Lower lobe of right lung (tissue), 2 donors: ENCODE data around the gene COQ3. TPM values are rescaled to one million over a fixed set of nuclear protein-coding genes. Genes with fewer than 3 reads are reported as not detected.

Experiments used
- ATAC-seq, 2 donors: fragments of 200-7000 bp; cut with Tn5 transposase; one replicate each; pipeline ENCODE4 v1.9.1; 2020 to 2022; ENCODE audit warnings: mild to moderate bottlenecking in 2 of 2, moderate library complexity in 2 of 2
- DNase-seq: peaks from one replicate; pipeline ENCODE4 v3.0.0-alpha.2; 2020
- H3K27ac ChIP-seq: fragments of 200-600 bp; one replicate; pipeline ENCODE4 v1.8.0; 2022
- H3K27me3 ChIP-seq: fragments of 200-600 bp; one replicate; pipeline ENCODE4 v1.8.0; 2022; ENCODE audit warnings: low read depth
- H3K36me3 ChIP-seq: fragments of 200-600 bp; one replicate; pipeline ENCODE4 v1.8.0; 2022; ENCODE audit warnings: mild to moderate bottlenecking
- H3K4me1 ChIP-seq: fragments of 200-600 bp; one replicate; pipeline ENCODE4 v1.8.0; 2022
- H3K4me3 ChIP-seq: fragments of 200-600 bp; one replicate; pipeline ENCODE4 v1.8.0; 2022; ENCODE audit warnings: mild to moderate bottlenecking
- H3K9me3 ChIP-seq: fragments of 200-600 bp; one replicate; pipeline ENCODE4 v1.8.0; 2022
- intact Hi-C: fragments of 100-400 bp; cut with DNase I; formaldehyde crosslinking; loops from one replicate; pipeline ENCODE4 v1.11.0; 2022
- total RNA-seq: library from RNA; stranded (reverse); fragmentation: NEBNext Ultra II Directional; extraction: Animal tissue kit (Norgen Biotek cat#: 25700); gene quantifications from one replicate; pipeline ENCODE4 v1.2.1, GENCODE V29; 2021
- TF ChIP-seq, protein P1 (sequence below): fragments of 200-600 bp; IDR thresholded peaks from one replicate; pipeline ENCODE4 v1.8.0; 2022; ENCODE audit warnings: antibody characterized with exemption, mild to moderate bottlenecking
- donor health status: DM: no; HTN: yes; CAD: no; lungs with severe emphysema.

COQ3 gene
- total RNA-seq, 1 donor from 2014 or later = 2.2 TPM

DNA sequence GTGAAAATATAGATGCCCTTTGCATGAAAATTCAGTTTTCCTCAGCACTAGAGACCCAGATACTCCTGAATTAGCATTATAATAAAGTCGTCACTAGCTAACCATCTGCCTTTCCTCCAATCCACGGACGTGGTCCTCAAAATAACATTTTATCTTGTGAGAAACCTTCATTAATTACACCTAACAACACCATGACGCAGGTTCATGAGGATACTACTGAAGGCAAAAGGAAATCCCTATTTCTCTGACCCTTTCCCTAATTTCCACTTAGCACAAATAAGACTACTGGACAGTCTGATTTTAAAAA, 32.4 kb upstream of the COQ3 start:
- H3K36me3 ChIP-seq = peaks cover 21% of the 10 kb centered on the region
- DNase-seq (no peak), ATAC-seq (no peak)
- peaks cover 49% of the 10 kb centered on the region for H3K4me1 ChIP-seq
- H3K4me3 ChIP-seq = peak overlapping the region; percentile 79
- no peaks in the 10 kb centered on the region for H3K9me3 ChIP-seq
- H3K27ac ChIP-seq = peak overlapping the region; percentile 99
- intact Hi-C loops = no loop called here
- H3K27me3 ChIP-seq = no peaks in the 10 kb centered on the region
- TF ChIP-seq, protein P1, sequence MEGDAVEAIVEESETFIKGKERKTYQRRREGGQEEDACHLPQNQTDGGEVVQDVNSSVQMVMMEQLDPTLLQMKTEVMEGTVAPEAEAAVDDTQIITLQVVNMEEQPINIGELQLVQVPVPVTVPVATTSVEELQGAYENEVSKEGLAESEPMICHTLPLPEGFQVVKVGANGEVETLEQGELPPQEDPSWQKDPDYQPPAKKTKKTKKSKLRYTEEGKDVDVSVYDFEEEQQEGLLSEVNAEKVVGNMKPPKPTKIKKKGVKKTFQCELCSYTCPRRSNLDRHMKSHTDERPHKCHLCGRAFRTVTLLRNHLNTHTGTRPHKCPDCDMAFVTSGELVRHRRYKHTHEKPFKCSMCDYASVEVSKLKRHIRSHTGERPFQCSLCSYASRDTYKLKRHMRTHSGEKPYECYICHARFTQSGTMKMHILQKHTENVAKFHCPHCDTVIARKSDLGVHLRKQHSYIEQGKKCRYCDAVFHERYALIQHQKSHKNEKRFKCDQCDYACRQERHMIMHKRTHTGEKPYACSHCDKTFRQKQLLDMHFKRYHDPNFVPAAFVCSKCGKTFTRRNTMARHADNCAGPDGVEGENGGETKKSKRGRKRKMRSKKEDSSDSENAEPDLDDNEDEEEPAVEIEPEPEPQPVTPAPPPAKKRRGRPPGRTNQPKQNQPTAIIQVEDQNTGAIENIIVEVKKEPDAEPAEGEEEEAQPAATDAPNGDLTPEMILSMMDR = no peak

DNA sequence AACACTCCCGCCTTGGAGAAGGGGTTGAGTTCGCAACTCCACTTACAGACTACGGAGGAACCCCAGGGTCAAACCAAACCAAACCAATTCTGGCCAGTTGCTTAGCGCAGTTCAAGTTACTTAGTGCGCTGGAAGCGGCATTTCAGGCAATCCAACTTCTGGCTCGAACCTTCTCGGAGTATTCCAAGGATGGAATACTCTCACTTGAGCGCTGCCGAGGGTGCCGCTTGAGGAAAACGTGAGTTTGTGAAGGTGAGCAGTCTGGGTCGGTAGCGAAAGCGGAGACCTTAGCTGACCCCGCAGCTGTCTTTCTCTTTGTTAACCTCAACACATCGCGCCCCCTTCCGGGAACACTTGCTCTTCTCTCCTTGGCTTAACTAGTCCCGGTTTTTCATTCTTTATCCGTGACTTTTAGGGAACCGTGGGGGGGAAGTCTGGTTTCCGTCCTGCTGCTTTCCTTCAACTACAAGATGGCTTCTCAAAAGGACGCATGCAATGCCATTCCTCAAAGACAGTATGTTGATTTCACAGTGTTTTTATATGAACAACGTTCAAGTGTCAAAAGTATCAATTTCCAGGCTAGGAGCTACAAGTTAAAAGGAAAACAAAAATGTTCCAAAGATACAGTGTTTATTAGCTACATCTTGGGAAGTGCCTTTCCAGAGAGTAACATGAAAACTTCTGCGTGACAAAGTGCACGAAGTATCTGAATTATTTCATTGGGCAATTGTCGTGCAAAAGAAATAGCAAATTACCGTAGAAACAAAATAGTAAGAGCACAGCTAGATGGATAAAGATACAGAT, 31.9 kb upstream of the COQ3 start:
- Histone ChIP-seq H3K4me1 (peaks cover 54% of the 10 kb centered on the region), H3K36me3 (peaks cover 16% of the 10 kb centered on the region), H3K27me3 (no peaks in the 10 kb centered on the region), H3K4me3 (peak overlapping the region; percentile 79), H3K27ac (peak overlapping the region; percentile 99), H3K9me3 (no peaks in the 10 kb centered on the region)
- DNase-seq = peak; percentile 90
- peak; percentile 88 to 90 for ATAC-seq
- TF ChIP-seq, protein P1 = peak; percentile 37
- intact Hi-C loops = no loop called here

DNA sequence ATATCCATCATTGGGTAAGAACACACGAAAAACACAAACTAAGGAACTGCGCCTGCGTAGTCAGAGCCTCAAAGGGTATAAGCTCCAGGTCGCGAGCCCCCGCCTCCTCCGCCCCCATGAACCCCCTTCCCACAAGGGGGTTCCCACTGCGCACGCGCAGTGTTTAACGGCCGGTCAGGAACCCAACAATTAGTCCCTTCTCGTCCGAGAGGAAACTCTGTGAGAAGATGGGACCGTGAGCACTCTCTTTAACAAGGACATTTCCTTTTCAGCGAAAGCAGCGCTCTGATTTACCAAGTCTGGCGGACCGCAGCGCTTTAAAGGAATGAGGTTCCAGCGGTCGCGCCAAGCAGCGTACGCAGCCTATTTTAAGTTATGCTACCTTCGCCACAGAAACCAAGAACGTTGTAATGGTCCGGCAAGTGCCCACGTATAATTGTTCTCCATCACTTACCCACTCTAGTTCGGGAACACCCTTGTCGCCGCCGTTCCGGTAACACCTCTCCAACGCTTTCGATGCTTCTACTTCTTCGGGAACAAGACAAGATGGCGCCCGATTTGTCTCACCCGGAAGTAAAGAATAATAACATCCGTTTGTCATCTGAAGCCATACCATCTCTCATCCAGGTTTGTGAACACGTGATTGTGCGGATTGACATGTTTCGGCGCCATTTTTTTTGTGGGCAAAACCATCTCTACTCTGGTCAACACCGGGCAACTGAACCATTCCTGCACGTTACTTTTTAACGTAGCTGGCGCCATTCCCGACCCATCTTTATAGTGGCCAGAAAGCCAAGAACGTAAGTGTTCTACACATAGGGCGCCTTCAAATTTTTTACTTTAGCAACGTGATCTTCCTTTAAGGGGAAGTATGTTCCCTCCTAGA, 31.0 kb upstream of the COQ3 start, which contains the start of gene PNISR:
Gene PNISR (minus strand): TSS at position 548 of the 886 bp plus-strand sequence. CDS start 10,649 bp downstream, outside the sequence.
- Histone ChIP-seq H3K36me3 (peaks cover 13% of the 10 kb centered on the region), H3K4me3 (peak within 1 kb of the TSS; percentile 79), H3K4me1 (peaks cover 61% of the 10 kb centered on the region), H3K27me3 (no peaks in the 10 kb centered on the region), H3K27ac (peak within 1 kb of the TSS; percentile 99), H3K9me3 (no peaks in the 10 kb centered on the region)
- intact Hi-C loops = no loop called here
- DNase-seq (peak; percentile 86), ATAC-seq (peak; percentile 97)
- TF ChIP-seq, protein P1 = no peak

DNA sequence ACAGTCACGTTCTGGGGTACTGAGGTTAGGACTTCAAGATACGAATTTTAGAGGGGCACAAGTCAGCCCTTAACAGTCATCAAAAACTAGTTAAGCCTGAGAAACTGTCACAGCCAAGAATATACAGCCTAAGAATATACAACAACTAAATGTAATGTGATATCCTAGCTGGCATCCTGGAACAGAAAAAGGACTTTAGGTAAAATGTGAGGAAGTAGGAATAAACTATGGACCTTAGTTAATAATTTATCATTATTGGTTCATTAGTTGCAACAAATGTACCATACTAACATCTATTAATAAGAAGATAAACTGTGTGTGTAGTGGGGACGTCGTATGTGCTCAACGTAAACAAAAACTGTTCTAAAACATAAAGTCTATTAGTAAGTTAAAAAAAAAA, 30.0 kb upstream of the COQ3 start:
- DNase-seq = no peak
- TF ChIP-seq, protein P1 = no peak
- intact Hi-C loops = no loop called here
- no peak for ATAC-seq
- H3K4me1 ChIP-seq = peaks cover 64% of the 10 kb centered on the region
- H3K27me3 ChIP-seq = no peaks in the 10 kb centered on the region
- peak overlapping the region; percentile 79 for H3K4me3 ChIP-seq
- H3K36me3 ChIP-seq = peaks cover 13% of the 10 kb centered on the region
- H3K27ac ChIP-seq = peak overlapping the region; percentile 99
- no peaks in the 10 kb centered on the region for H3K9me3 ChIP-seq

DNA sequence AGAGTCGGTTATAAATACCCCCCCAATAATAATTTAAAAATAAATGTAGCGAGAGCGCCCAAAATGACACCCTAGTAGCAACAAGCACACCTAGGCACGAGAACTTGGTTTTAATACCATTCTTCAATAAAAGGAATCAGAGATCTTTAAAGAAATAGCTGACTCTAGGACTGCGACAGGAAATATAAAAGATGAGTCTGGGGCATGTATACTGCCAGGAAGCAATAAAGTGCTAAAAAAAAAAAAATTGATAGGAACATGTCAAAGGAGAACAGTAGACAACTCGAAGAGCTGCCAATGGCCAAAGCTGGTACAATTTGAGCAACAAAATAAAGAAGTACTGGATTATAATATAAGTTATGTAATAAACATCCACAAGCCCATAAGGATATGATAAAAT, 28.9 kb upstream of the COQ3 start:
- DNase-seq (no peak), ATAC-seq (no peak)
- Histone ChIP-seq H3K36me3 (peaks cover 10% of the 10 kb centered on the region), H3K27me3 (no peaks in the 10 kb centered on the region), H3K9me3 (no peaks in the 10 kb centered on the region), H3K4me3 (no peak overlapping the region), H3K27ac (no peak overlapping the region), H3K4me1 (peaks cover 64% of the 10 kb centered on the region)
- intact Hi-C loops = no loop called here
- TF ChIP-seq, protein P1 = no peak
